Loucy (cell line): Measurements from ENCODE around the gene PRDM7.
"Not testable (repeated sequence)": the region's sequence is repeated elsewhere in the genome, so short reads cannot be mapped to it uniquely, and the experiment has no call there.

ENCODE experiments used
- H2AFZ ChIP-seq: fragments of 200-600 bp; sonication (generic); 2 replicates; pipeline ENCODE4 v1.6.0; 2016; ENCODE audit warnings: antibody characterized with exemption, mild to moderate bottlenecking, low read length, moderate library complexity
- H3F3A ChIP-seq: fragments of 200-600 bp; 2 replicates; pipeline ENCODE4 v1.6.0; 2016; ENCODE audit warnings: antibody characterized with exemption, low read depth, mild to moderate bottlenecking
- H3K27me3 ChIP-seq: fragments of 200-600 bp; sonication (generic); 2 replicates; pipeline ENCODE4 v1.6.1; 2014; ENCODE audit warnings: low read length, mild to moderate bottlenecking; ENCODE audit not compliant: insufficient read depth, poor library complexity, severe bottlenecking
- H3K36me3 ChIP-seq: fragments of 200-600 bp; sonication (generic); 2 replicates; pipeline ENCODE4 v1.6.1; 2016; ENCODE audit warnings: low read length; ENCODE audit not compliant: insufficient read depth
- H3K4me1 ChIP-seq: fragments of 200-600 bp; sonication (generic); 2 replicates; pipeline ENCODE4 v1.5.1; 2014; ENCODE audit warnings: low read length, mild to moderate bottlenecking; ENCODE audit not compliant: insufficient read depth, poor library complexity, severe bottlenecking
- H3K4me2 ChIP-seq: fragments of 200-600 bp; sonication (generic); 2 replicates; pipeline ENCODE4 v1.6.0; 2014; ENCODE audit warnings: antibody characterized with exemption, low read length, low read depth, mild to moderate bottlenecking; ENCODE audit not compliant: poor library complexity, severe bottlenecking
- H3K4me3 ChIP-seq: fragments of 200-600 bp; sonication (generic); 2 replicates; pipeline ENCODE4 v1.5.1; 2014; ENCODE audit warnings: low read length, mild to moderate bottlenecking, mixed read lengths; ENCODE audit not compliant: poor library complexity, severe bottlenecking
- H3K79me2 ChIP-seq: fragments of 200-600 bp; sonication (generic); 2 replicates; pipeline ENCODE4 v1.6.1; 2014; ENCODE audit warnings: low read length; ENCODE audit not compliant: insufficient read depth
- H3K9ac ChIP-seq: fragments of 200-600 bp; sonication (generic); 2 replicates; pipeline ENCODE4 v1.6.0; 2014; ENCODE audit warnings: mild to moderate bottlenecking, low read depth, low read length, moderate library complexity; ENCODE audit not compliant: poor library complexity, severe bottlenecking
- H3K9me2 ChIP-seq: fragments of 200-600 bp; sonication (generic); replicated peaks from 2 replicates; pipeline ENCODE4 v1.6.1; 2016; ENCODE audit warnings: low read depth, low read length, mixed read lengths
- H3K9me3 ChIP-seq: fragments of 200-600 bp; sonication (generic); 2 replicates; pipeline ENCODE4 v1.6.1; 2014; ENCODE audit warnings: mild to moderate bottlenecking, antibody characterized with exemption, low read length, low read depth; ENCODE audit not compliant: insufficient read depth
- H4K20me1 ChIP-seq: fragments of 200-600 bp; sonication (generic); 2 replicates; pipeline ENCODE4 v1.6.0; 2014; ENCODE audit warnings: antibody characterized with exemption, low read length, mild to moderate bottlenecking; ENCODE audit not compliant: insufficient read depth, poor library complexity, severe bottlenecking
- CTCF ChIP-seq: fragments of 200-600 bp; sonication (generic); conservative IDR thresholded peaks from 2 replicates; pipeline ENCODE4 v1.5.1; 2014; ENCODE audit warnings: mild to moderate bottlenecking, antibody characterized with exemption, low read length
- EZH2phosphoT487 ChIP-seq: fragments of 200-600 bp; IDR thresholded peaks from 2 replicates; pipeline ENCODE4 v1.6.1; 2018; ENCODE audit warnings: antibody characterized with exemption, mild to moderate bottlenecking, moderate library complexity, borderline replicate concordance

Gene PRDM7

GRCh38 chr16:90094296-90094695 is 17.2 kb upstream of the PRDM7 start:
- not testable (repeated sequence) for H2AFZ ChIP-seq, H3F3A ChIP-seq, H3K4me3 ChIP-seq, H3K9me2 ChIP-seq, H3K79me2 ChIP-seq, H3K4me2 ChIP-seq, H3K9ac ChIP-seq, H3K9me3 ChIP-seq, H3K36me3 ChIP-seq, H3K4me1 ChIP-seq, H3K27me3 ChIP-seq, H4K20me1 ChIP-seq

GRCh38 chr16:90093799-90094198 is 16.7 kb upstream of the PRDM7 start:
- not testable (repeated sequence) for H3K4me1 ChIP-seq, H3K9ac ChIP-seq, H2AFZ ChIP-seq, H3F3A ChIP-seq, H3K79me2 ChIP-seq, H3K36me3 ChIP-seq, H3K9me3 ChIP-seq, H3K9me2 ChIP-seq, H4K20me1 ChIP-seq, H3K27me3 ChIP-seq, H3K4me3 ChIP-seq, H3K4me2 ChIP-seq

GRCh38 chr16:90092781-90093180 is 15.7 kb upstream of the PRDM7 start:
- not testable (repeated sequence) for H3K9me3 ChIP-seq, H3K79me2 ChIP-seq, H3K4me3 ChIP-seq, H3K27me3 ChIP-seq, H3K4me1 ChIP-seq, H2AFZ ChIP-seq, H3K9me2 ChIP-seq, H4K20me1 ChIP-seq, H3K9ac ChIP-seq, H3K4me2 ChIP-seq, H3K36me3 ChIP-seq, H3F3A ChIP-seq

- Histone ChIP-seq H3K9me2 (no peaks in the 10 kb centered on the region), H3K36me3 (no peaks in the 10 kb centered on the region), H3K4me2 (no peak overlapping the region), H3F3A (no peaks in the 10 kb centered on the region), H3K9me3 (no peaks in the 10 kb centered on the region), H3K27me3 (no peaks in the 10 kb centered on the region), H2AFZ (no peak overlapping the region), H3K4me1 (no peaks in the 10 kb centered on the region), H3K9ac (no peak overlapping the region), H4K20me1 (no peaks in the 10 kb centered on the region), H3K4me3 (no peak overlapping the region), H3K79me2 (no peaks in the 10 kb centered on the region)
- TF ChIP-seq EZH2phosphoT487 (no peak), CTCF (no peak)
These were observed 7.3 kb upstream of the PRDM7 start for GRCh38 chr16:90084215-90084950.
